ENCODE measurements around the gene COMT.

Gene COMT

DNA sequence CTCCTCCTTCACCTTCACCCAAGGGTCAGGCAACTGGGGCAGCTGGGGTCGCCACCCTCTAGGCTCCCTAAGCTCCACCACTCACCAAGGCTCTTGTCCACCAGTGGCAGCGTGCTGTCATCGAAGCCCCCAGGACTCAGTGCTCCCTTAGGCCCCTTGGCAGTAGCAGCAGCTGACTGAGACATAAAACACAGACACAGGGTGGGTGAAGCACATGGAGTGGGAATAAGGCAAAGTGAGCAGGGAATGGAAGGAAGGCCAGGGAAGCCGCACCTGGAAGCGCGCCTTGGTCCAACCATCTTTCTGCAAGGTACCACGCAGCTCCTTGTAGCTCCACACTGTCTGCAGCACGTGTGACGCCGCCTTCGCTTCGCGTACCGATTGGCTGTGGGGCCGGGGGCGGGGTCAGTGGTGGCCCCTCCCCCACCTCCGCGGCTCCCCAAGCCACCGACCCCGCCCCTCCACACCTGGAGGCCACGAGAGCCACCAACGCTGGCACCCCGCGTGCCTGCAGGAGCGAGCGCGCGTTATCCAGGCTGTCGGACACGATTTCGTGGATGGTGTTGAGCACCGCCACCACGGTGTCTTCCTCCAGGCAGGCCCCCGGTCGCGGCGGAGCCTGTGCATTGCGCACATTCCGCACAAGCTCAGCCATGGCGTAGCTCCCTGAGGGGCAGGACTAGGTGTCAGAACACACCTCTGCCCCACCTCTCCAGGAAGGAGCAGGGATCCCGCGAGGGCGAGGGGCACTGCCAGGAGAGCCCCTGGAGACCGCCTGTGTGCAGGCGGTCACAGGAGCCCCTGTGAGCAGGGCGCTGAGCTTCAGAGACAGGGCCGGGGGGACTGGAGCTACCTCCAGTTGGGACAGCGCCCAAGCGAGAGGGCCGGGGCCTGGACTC is 31.3 kb downstream of the COMT start:
- no peaks in the 10 kb centered on the region for H3K9me3 ChIP-seq (ENCODE audit: control insufficient read depth in 2 of 2, low read length in 2 of 2)
- H3K4me3 ChIP-seq (ENCODE audit: low read length in 2 of 2): no peak overlapping the region
- no peaks in the 10 kb centered on the region for H3K27me3 ChIP-seq (ENCODE audit: control insufficient read depth in 1 of 2, insufficient read depth in 2 of 2, low read length in 2 of 2)
- H3K27ac ChIP-seq (ENCODE audit: low read length): no peak overlapping the region
- no peak overlapping the region for H3K9ac ChIP-seq (ENCODE audit: low read length in 2 of 2)
- peaks cover 16 to 20% of the 10 kb centered on the region in 2 donors for H3K36me3 ChIP-seq (ENCODE audit: control insufficient read depth in 2 of 2, insufficient read depth in 2 of 2, low read length in 2 of 2)
- H3K4me1 ChIP-seq (ENCODE audit: control insufficient read depth, insufficient read depth, low read length): peaks cover 19% of the 10 kb centered on the region

DNA sequence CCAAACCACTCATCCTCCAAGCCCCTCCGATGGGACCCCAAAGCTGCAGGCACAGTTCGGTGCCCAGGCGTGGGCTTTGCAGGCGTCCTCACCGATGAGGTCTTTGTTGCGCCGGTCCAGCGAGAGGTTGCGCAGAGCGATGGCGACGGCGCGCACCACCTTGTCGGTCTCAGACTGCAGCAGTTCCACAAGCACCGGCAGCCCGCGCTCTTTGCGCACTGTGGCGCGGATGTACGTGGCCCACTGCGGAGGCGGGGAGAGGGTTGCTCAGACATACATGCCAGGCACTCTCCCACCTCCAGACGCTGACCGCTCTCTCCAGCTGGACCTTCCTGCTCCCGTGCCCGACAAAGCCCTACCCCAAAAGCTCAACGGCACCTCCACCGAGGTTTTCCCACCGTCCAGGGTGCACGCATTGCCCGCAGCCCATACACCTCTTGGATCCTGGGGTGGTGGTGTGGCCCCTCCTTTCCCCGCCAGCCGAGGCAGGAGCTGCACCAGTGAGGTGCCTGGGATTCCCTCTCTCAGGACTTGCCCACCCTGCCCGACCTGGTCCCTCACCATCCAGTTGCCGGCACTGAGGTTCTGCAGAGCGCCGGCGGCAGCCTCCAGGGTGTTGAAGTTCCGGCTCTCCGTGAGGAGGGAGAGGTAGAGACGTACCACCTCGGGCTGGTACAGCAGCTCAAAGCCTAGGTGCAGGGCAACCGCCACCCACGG is 32.1 kb downstream of the COMT start:
- Histone ChIP-seq H3K9ac (ENCODE audit: low read length in 2 of 2) (no peak overlapping the region), H3K9me3 (ENCODE audit: control insufficient read depth in 2 of 2, low read length in 2 of 2) (no peaks in the 10 kb centered on the region), H3K27me3 (ENCODE audit: control insufficient read depth in 1 of 2, insufficient read depth in 2 of 2, low read length in 2 of 2) (no peaks in the 10 kb centered on the region), H3K4me1 (ENCODE audit: control insufficient read depth, insufficient read depth, low read length) (peaks cover 19% of the 10 kb centered on the region), H3K27ac (ENCODE audit: low read length) (no peak overlapping the region), H3K36me3 (ENCODE audit: control insufficient read depth in 2 of 2, insufficient read depth in 2 of 2, low read length in 2 of 2) (peaks cover 9 to 23% of the 10 kb centered on the region in 2 donors), H3K4me3 (ENCODE audit: low read length in 2 of 2) (no peak overlapping the region)

DNA sequence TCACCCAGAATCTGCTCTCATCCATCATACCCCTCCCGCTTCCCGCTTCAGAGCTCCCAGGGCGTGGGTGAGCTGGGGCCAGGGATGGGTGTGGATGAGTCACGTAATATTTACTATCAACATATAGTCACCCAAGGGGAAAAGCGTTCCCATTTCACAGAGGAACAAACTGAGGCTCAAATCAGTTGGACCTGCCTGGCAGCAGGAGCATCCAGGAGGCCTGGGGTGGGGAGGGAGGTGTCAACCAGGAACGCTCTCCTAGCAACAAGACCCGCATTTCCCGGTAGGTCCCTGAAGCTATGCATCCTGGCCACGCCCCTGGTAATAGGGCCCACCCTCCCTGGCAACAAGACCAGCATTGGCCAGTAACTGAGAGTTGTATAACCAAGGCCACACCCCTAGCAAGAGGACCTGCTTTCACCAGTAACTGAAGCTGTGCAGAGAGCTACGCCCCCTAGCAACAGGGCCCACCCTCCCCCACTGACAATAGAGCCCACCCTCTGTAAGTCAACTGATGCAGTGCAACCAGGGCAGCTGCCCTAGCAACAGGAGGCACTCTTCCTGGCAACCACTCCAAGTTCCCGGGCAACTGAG is 32.8 kb downstream of the COMT start:
- Histone ChIP-seq H3K9ac (ENCODE audit: low read length in 2 of 2) (no peak overlapping the region), H3K4me3 (ENCODE audit: low read length in 2 of 2) (no peak overlapping the region), H3K4me1 (ENCODE audit: control insufficient read depth, insufficient read depth, low read length) (peaks cover 19% of the 10 kb centered on the region), H3K36me3 (ENCODE audit: control insufficient read depth in 2 of 2, insufficient read depth in 2 of 2, low read length in 2 of 2) (peaks cover 15 to 29% of the 10 kb centered on the region in 2 donors), H3K27ac (ENCODE audit: low read length) (no peak overlapping the region), H3K9me3 (ENCODE audit: control insufficient read depth in 2 of 2, low read length in 2 of 2) (no peaks in the 10 kb centered on the region), H3K27me3 (ENCODE audit: control insufficient read depth in 1 of 2, insufficient read depth in 2 of 2, low read length in 2 of 2) (no peaks in the 10 kb centered on the region)

DNA sequence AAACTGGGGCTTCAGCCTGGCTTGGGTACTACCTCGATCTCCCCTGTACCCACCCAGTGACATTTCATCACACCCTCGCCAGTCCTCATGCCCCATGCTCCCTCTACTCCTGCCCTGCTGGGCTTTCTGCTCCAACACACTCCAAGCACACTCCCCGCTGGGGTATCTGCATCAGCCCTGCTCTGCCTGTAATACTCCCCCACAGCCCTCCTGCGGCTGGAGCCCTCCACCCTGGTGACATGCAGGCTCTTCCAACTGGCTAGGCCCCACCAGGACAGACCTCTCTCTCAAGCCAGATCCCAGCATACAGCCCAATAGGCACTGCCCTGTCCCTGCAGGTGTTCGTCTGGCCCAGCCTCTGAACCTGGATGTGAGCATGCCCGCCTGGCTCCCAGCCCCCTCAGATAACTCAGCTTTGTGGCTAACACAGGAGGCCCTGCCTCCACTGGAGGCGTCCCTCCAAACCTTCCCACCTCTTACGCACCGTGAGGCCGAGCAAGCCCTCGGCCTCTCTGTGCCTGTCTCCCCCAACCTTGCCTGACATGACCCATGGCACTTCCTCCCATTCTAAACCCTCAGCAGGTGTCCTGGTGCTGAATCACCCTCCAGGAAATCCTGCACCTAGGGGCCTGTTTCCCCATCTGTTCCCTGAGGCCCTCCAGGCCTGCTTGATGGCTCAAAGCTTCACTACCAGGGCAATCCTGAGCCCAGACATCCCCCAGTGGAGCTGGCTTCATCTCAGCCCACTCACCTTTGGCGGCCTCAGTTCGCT is 33.5 kb downstream of the COMT start:
- Histone ChIP-seq H3K36me3 (ENCODE audit: control insufficient read depth in 2 of 2, insufficient read depth in 2 of 2, low read length in 2 of 2) (peaks cover 16 to 29% of the 10 kb centered on the region in 2 donors), H3K4me3 (ENCODE audit: low read length in 2 of 2) (no peak overlapping the region), H3K4me1 (ENCODE audit: control insufficient read depth, insufficient read depth, low read length) (peaks cover 19% of the 10 kb centered on the region), H3K27ac (ENCODE audit: low read length) (no peak overlapping the region), H3K27me3 (ENCODE audit: control insufficient read depth in 1 of 2, insufficient read depth in 2 of 2, low read length in 2 of 2) (no peaks in the 10 kb centered on the region), H3K9me3 (ENCODE audit: control insufficient read depth in 2 of 2, low read length in 2 of 2) (no peaks in the 10 kb centered on the region), H3K9ac (ENCODE audit: low read length in 2 of 2) (peak overlapping the region in 1 of 2 donors; percentile 13)

DNA sequence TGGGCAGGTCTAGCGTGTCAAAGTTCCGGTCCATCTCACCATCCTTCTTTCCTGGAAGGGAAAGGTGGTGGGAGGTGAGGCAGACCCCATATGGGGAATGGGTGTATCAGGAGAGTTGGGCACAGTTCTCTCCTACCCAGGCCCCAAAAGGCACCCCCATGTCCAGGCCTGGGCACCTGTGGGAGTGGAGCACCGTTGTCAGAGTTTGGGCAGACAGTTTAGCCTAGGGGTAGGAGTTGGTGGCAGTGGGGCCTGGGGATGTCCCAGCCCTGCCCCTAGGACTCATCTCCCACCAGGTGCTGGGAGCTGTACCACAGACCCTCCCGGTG is 34.1 kb downstream of the COMT start:
- no peak overlapping the region for H3K9ac ChIP-seq (ENCODE audit: low read length in 2 of 2)
- peaks cover 21 to 32% of the 10 kb centered on the region in 2 donors for H3K36me3 ChIP-seq (ENCODE audit: control insufficient read depth in 2 of 2, insufficient read depth in 2 of 2, low read length in 2 of 2)
- H3K4me3 ChIP-seq (ENCODE audit: low read length in 2 of 2): no peak overlapping the region
- no peaks in the 10 kb centered on the region for H3K9me3 ChIP-seq (ENCODE audit: control insufficient read depth in 2 of 2, low read length in 2 of 2)
- H3K4me1 ChIP-seq (ENCODE audit: control insufficient read depth, insufficient read depth, low read length): peaks cover 17% of the 10 kb centered on the region
- H3K27ac ChIP-seq (ENCODE audit: low read length): no peak overlapping the region
- H3K27me3 ChIP-seq (ENCODE audit: control insufficient read depth in 1 of 2, insufficient read depth in 2 of 2, low read length in 2 of 2): no peaks in the 10 kb centered on the region

DNA sequence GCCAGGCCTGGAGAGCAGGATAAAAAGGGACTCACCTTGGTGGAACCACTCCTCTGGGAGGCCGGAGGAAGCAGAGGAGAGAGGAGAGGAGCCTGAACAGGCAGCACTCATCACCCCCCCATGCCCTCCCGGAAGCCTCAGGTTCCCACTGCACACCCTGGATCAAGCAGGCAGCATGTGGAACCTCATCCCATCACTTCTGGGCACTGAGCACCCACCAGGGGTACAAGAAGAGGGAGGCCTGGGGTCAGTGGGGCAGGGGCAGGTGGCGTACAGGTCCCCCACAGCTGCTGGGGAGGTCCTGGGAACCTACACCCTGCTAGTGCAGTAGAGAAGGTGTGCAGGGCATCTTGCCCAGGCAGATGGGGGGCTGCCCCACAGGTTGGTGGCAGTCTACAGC is 35.1 kb downstream of the COMT start:
- Histone ChIP-seq H3K9me3 (ENCODE audit: control insufficient read depth in 2 of 2, low read length in 2 of 2) (no peaks in the 10 kb centered on the region), H3K36me3 (ENCODE audit: control insufficient read depth in 2 of 2, insufficient read depth in 2 of 2, low read length in 2 of 2) (peaks cover 23 to 33% of the 10 kb centered on the region in 2 donors), H3K27ac (ENCODE audit: low read length) (no peak overlapping the region), H3K27me3 (ENCODE audit: control insufficient read depth in 1 of 2, insufficient read depth in 2 of 2, low read length in 2 of 2) (no peaks in the 10 kb centered on the region), H3K4me3 (ENCODE audit: low read length in 2 of 2) (no peak overlapping the region), H3K9ac (ENCODE audit: low read length in 2 of 2) (no peak overlapping the region), H3K4me1 (ENCODE audit: control insufficient read depth, insufficient read depth, low read length) (peaks cover 9% of the 10 kb centered on the region)

DNA sequence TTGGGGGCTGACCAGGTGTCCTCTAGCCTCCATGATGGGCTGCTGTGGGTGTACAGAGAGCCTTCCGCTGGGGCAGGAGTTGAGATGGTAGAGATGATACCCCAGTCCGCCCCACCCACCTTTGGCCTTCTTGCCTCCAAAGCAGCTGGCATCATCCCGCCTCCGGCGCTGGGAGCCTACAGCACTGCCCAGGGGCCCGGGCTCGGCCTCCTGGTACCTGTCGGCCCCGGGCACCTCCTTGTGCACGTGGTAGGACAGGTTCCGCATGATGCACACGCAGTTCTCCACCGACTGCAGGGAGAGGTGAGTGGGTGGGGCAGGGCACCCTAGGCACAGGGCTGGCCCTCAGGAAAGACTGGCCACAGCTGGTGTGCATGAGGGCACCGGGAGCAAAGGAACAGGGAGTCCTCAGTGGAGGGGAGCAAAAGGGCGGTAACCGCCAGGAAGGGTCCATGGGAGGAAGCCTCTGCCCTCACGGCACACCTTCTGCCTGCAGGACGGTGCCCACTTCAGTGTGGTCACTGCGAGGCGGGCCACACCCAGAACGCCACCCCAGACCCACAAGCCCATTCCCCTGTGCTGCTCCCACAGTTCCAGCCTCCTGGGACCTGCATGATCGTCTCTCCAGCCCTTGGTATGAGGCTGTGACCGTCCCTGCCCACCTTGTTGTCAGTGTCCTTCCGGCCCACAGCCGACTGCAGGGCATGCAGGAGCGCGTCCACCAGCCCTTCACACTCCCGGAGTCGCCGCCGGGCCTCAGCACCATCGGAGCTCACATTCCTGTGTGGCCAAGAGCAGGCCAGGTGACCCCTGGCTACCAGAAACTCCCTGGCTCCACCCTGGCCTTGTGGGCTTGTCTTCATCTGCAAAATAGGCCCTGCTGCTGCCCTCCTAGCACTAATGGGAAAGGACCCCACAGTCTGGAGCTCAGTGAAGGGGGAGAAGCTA is 36.0 kb downstream of the COMT start:
- peaks cover 9% of the 10 kb centered on the region for H3K4me1 ChIP-seq (ENCODE audit: control insufficient read depth, insufficient read depth, low read length)
- no peaks in the 10 kb centered on the region for H3K9me3 ChIP-seq (ENCODE audit: control insufficient read depth in 2 of 2, low read length in 2 of 2)
- H3K36me3 ChIP-seq (ENCODE audit: control insufficient read depth in 2 of 2, insufficient read depth in 2 of 2, low read length in 2 of 2): peaks cover 23 to 30% of the 10 kb centered on the region in 2 donors
- no peaks in the 10 kb centered on the region for H3K27me3 ChIP-seq (ENCODE audit: control insufficient read depth in 1 of 2, insufficient read depth in 2 of 2, low read length in 2 of 2)
- H3K27ac ChIP-seq (ENCODE audit: low read length): no peak overlapping the region
- H3K9ac ChIP-seq (ENCODE audit: low read length in 2 of 2): no peak overlapping the region
- H3K4me3 ChIP-seq (ENCODE audit: low read length in 2 of 2): no peak overlapping the region

DNA sequence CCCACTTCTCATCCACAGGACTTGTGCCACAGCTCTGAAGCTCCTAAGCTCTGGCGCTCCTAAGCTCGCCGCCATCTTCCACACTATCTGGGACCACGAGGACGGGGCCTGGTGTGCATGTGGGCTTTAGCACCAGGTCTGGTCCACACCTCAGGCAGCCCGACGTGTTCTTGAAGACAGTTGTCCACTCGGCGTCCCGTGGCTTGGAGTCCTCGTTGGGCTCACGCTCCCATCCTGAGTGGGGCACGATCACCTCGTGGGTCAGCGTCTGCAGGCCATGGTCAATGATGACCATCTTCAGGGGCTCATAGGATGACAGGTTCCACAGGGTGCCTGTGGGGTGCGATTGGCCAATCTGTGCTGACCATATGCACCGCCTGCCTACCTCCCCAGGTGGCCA is 37.2 kb downstream of the COMT start:
- Histone ChIP-seq H3K4me1 (ENCODE audit: control insufficient read depth, insufficient read depth, low read length) (peaks cover 17% of the 10 kb centered on the region), H3K9ac (ENCODE audit: low read length in 2 of 2) (no peak overlapping the region), H3K9me3 (ENCODE audit: control insufficient read depth in 2 of 2, low read length in 2 of 2) (no peaks in the 10 kb centered on the region), H3K36me3 (ENCODE audit: control insufficient read depth in 2 of 2, insufficient read depth in 2 of 2, low read length in 2 of 2) (peaks cover 14 to 25% of the 10 kb centered on the region in 2 donors), H3K27ac (ENCODE audit: low read length) (no peak overlapping the region), H3K27me3 (ENCODE audit: control insufficient read depth in 1 of 2, insufficient read depth in 2 of 2, low read length in 2 of 2) (no peaks in the 10 kb centered on the region), H3K4me3 (ENCODE audit: low read length in 2 of 2) (no peak overlapping the region)

DNA sequence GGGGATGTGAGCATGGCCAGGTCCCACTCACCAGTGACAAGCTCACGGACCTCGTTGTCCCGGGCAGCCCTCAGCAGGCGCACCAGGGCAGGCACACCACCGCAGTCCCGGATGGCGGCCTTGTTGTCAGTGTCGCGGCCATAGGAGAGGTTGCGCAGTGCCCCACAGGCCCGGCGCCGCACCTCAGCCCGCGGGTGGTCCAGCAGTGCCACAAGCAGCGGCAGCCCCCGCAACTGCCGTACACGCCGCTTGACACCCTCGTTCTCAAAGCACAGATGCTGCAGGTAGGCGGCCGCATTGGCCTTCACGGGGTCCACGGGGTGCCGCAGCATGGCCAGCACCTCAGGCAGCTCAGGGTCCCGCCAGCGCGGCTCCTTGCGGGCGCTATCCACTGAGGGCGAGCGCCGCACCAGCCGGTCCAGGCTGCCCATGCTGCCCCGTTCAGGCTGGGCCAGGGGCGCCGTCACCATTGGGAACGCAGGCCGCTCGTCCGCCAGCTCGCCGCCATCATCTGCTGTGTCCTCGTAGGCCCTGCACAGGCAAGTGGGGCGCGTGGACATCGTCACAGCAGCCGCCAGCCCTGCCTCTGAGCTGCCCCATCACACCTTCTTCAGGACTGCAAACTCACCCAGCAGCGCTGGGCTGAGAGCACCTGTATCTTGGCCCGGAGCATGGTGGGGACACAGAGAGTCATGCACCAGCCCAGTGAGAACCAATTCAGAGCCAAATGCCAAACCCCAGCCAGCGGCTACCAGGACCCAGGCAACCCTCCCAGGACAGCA is 38.3 kb downstream of the COMT start:
- no peak overlapping the region for H3K4me3 ChIP-seq (ENCODE audit: low read length in 2 of 2)
- no peak overlapping the region for H3K9ac ChIP-seq (ENCODE audit: low read length in 2 of 2)
- H3K27ac ChIP-seq (ENCODE audit: low read length): no peak overlapping the region
- H3K9me3 ChIP-seq (ENCODE audit: control insufficient read depth in 2 of 2, low read length in 2 of 2): no peaks in the 10 kb centered on the region
- peaks cover 14 to 25% of the 10 kb centered on the region in 2 donors for H3K36me3 ChIP-seq (ENCODE audit: control insufficient read depth in 2 of 2, insufficient read depth in 2 of 2, low read length in 2 of 2)
- peaks cover 22% of the 10 kb centered on the region for H3K4me1 ChIP-seq (ENCODE audit: control insufficient read depth, insufficient read depth, low read length)
- no peaks in the 10 kb centered on the region for H3K27me3 ChIP-seq (ENCODE audit: control insufficient read depth in 1 of 2, insufficient read depth in 2 of 2, low read length in 2 of 2)

All from stomach smooth muscle (tissue), 2 donors.